A673 (cell line): ENCODE data around the gene TLE3. TPM values are rescaled to one million over a fixed set of nuclear protein-coding genes. Genes with fewer than 3 reads are reported as not detected.

Experiments used
- BruUV-seq: library from RNA; stranded (reverse); fragments of 400-500 nt; replicated peaks from 2 replicates; lab custom pipeline; 2021; lab: Mats Ljungman, UMichigan
- CTCF ChIA-PET: fragments of 300-600 bp; sonication (Branson Sonifier 250); formaldehyde crosslinking; loops from one replicate; lab custom pipeline; 2022; ENCODE audit warnings: antibody characterized with exemption; lab: Charles Lee
- POLR2A ChIA-PET: fragments of 300-600 bp; sonication (Branson Sonifier 250); formaldehyde crosslinking; loops from one replicate; lab custom pipeline; 2022; ENCODE audit warnings: antibody characterized with exemption; ENCODE audit not compliant: low non-redundant PET; lab: Charles Lee
- DNase-seq: peaks from one replicate; pipeline ENCODE4 v3.0.0-alpha.2; 2015; ENCODE audit warnings: low spot score
- H3K27ac ChIP-seq: fragments of 200-600 bp; sonication (generic); 2 replicates; pipeline ENCODE4 v1.5.1; 2016; ENCODE audit warnings: mixed run types, low read depth, mild to moderate bottlenecking, mixed read lengths, antibody characterized with exemption, low read length; ENCODE audit not compliant: poor library complexity, severe bottlenecking
- H3K27me3 ChIP-seq: fragments of 200-600 bp; sonication (generic); replicated peaks from 2 replicates; pipeline ENCODE4 v1.6.1; 2017; ENCODE audit warnings: mixed run types, low read depth, mild to moderate bottlenecking, mixed read lengths, antibody characterized with exemption, low read length; ENCODE audit not compliant: insufficient read depth, poor library complexity
- H3K36me3 ChIP-seq: fragments of 200-600 bp; sonication (generic); 2 replicates; pipeline ENCODE4 v1.6.1; 2016; ENCODE audit warnings: mixed run types, mild to moderate bottlenecking, mixed read lengths, antibody characterized with exemption, low read length; ENCODE audit not compliant: insufficient read depth, poor library complexity, severe bottlenecking
- H3K4me1 ChIP-seq: fragments of 200-600 bp; sonication (generic); 2 replicates; pipeline ENCODE4 v1.6.1; 2017; ENCODE audit warnings: mixed run types, mild to moderate bottlenecking, mixed read lengths, antibody characterized with exemption, low read length; ENCODE audit not compliant: insufficient read depth, poor library complexity, severe bottlenecking
- H3K4me3 ChIP-seq: fragments of 200-600 bp; sonication (generic); 2 replicates; pipeline ENCODE4 v1.5.1; 2016; ENCODE audit warnings: low read depth, mixed run types, mild to moderate bottlenecking, mixed read lengths, low read length; ENCODE audit not compliant: poor library complexity, severe bottlenecking
- H3K9me3 ChIP-seq: fragments of 200-600 bp; sonication (generic); 2 replicates; pipeline ENCODE4 v1.6.1; 2016; ENCODE audit warnings: mixed run types, low read depth, mild to moderate bottlenecking, mixed read lengths, antibody characterized with exemption, low read length; ENCODE audit not compliant: poor library complexity, severe bottlenecking
- CTCF ChIP-seq: fragments of 300-800, 200-600 bp; sonication (generic); conservative IDR thresholded peaks from 2 replicates; pipeline ENCODE4 v1.5.1; 2017; ENCODE audit warnings: low read depth, mild to moderate bottlenecking, antibody characterized with exemption, low read length, moderate library complexity, mixed read lengths
- EZH2 ChIP-seq: fragments of 200-600 bp; sonication (generic); IDR thresholded peaks from 2 replicates; pipeline ENCODE4 v1.6.1; 2017; ENCODE audit warnings: borderline replicate concordance, low read depth, mild to moderate bottlenecking, mixed read lengths, antibody characterized with exemption, low read length; ENCODE audit not compliant: poor library complexity, severe bottlenecking
- intact Hi-C: fragments of 100-400 bp; cut with micrococcal nuclease; formaldehyde crosslinking; loops from one replicate; pipeline ENCODE4 v1.10.0; 2022; ENCODE audit not compliant: unreplicated experiment
- total RNA-seq: library from RNA; stranded (reverse); gene quantifications from 2 replicates; pipeline ENCODE4 v1.2.3, GENCODE V29; 2021

TLE3 gene
- total RNA-seq, 1 experiment from 2014 or later = 90.4 TPM

GRCh38 chr15:70006259-70007147 lies 91.2 kb downstream of the TLE3 start:
- no peak overlapping the region for H3K27ac ChIP-seq
- H3K27me3 ChIP-seq = no peaks in the 10 kb centered on the region
- H3K9me3 ChIP-seq = peaks cover 4% of the 10 kb centered on the region
- TF ChIP-seq EZH2 (no peak), CTCF (no peak)
- H3K4me3 ChIP-seq = no peak overlapping the region
- no peaks in the 10 kb centered on the region for H3K4me1 ChIP-seq
- intact Hi-C loops = no loop called here
- CTCF ChIA-PET = no interaction called here
- POLR2A ChIA-PET = no interaction called here
- no peaks in the 10 kb centered on the region for H3K36me3 ChIP-seq
- DNase-seq = no peak
- no TSS peak for BruUV-seq

- no TSS peak for BruUV-seq
Observed at GRCh38 chr15:70004826-70005225, 92.9 kb downstream of the TLE3 start.

GRCh38 chr15:70002897-70003296 lies 94.8 kb downstream of the TLE3 start:
- Histone ChIP-seq H3K4me3 (no peak overlapping the region), H3K4me1 (no peaks in the 10 kb centered on the region), H3K9me3 (peaks cover 4% of the 10 kb centered on the region), H3K27me3 (no peaks in the 10 kb centered on the region), H3K36me3 (no peaks in the 10 kb centered on the region), H3K27ac (no peak overlapping the region)
- POLR2A ChIA-PET = no interaction called here
- intact Hi-C loops = no loop called here
- DNase-seq = no peak
- CTCF ChIA-PET = no interaction called here
- TF ChIP-seq EZH2 (no peak), CTCF (no peak)
- BruUV-seq = no TSS peak

More at GRCh38 chr15:70004826-70005225, 92.9 kb downstream of the TLE3 start:
- ChIA-PET CTCF (no interaction called here), POLR2A (no interaction called here)
- H3K9me3 ChIP-seq = peaks cover 4% of the 10 kb centered on the region
- TF ChIP-seq CTCF (no peak), EZH2 (no peak)
- H3K4me1 ChIP-seq = no peaks in the 10 kb centered on the region
- no peaks in the 10 kb centered on the region for H3K27me3 ChIP-seq
- intact Hi-C loops = no loop called here
- H3K27ac ChIP-seq = no peak overlapping the region
- H3K4me3 ChIP-seq = no peak overlapping the region
- no peaks in the 10 kb centered on the region for H3K36me3 ChIP-seq
- DNase-seq = no peak
